ENCODE results near the gene ZNF385D.

- TF ChIP-seq CTCF (conservative IDR thresholded peaks at IDR 0.05; ENCODE audit: low read depth, low read length) (no peak), EZH2 (IDR thresholded peaks at IDR 0.05; ENCODE audit: borderline replicate concordance, low read depth, low read length, poor library complexity, severe bottlenecking) (no peak)
These were observed 4.9 kb upstream of the ZNF385D start for GRCh38 chr3:21755896-21756295.
